H9 (cell line): ENCODE measurements around the gene ACOT13. TPM values are rescaled to one million over a fixed set of nuclear protein-coding genes. Genes with fewer than 3 reads are reported as not detected.
"Not testable (repeated sequence)": the region's sequence is repeated elsewhere in the genome, so short reads cannot be mapped to it uniquely, and the experiment has no call there.

Experiments used
- DNase-seq: peaks from one replicate; pipeline ENCODE4 v3.0.0-alpha.2; 2017
- H2AFZ ChIP-seq: one replicate; pipeline ENCODE4 v1.6.1; 2013; ENCODE audit warnings: mild to moderate bottlenecking, low read length, control low read depth, moderate library complexity
- H2AK5ac ChIP-seq: 2 replicates; pipeline ENCODE4 v1.6.1; 2013; ENCODE audit warnings: low read length, control low read depth, mixed read lengths; ENCODE audit not compliant: insufficient read length
- H2BK120ac ChIP-seq: one replicate; pipeline ENCODE4 v1.6.1; 2013; ENCODE audit warnings: low read depth, mild to moderate bottlenecking, low read length, control low read depth, inconsistent platforms; ENCODE audit not compliant: poor library complexity, severe bottlenecking
- H2BK12ac ChIP-seq: 2 replicates; pipeline ENCODE4 v1.6.1; 2013; ENCODE audit warnings: low read length, control low read depth, mixed read lengths, low read depth; ENCODE audit not compliant: insufficient read length
- H2BK15ac ChIP-seq: 2 replicates; pipeline ENCODE4 v1.6.1; 2013; ENCODE audit warnings: low read depth, low read length, control low read depth
- H2BK20ac ChIP-seq: one replicate; pipeline ENCODE4 v1.6.1; 2013; ENCODE audit warnings: low read depth, mild to moderate bottlenecking, low read length, control low read depth, inconsistent platforms; ENCODE audit not compliant: poor library complexity, severe bottlenecking
- H2BK5ac ChIP-seq: 2 replicates; pipeline ENCODE4 v1.6.1; 2013; ENCODE audit warnings: low read length, control low read depth, mixed read lengths; ENCODE audit not compliant: insufficient read length
- H3K14ac ChIP-seq: 2 replicates; pipeline ENCODE4 v1.6.1; 2013; ENCODE audit warnings: low read length, control low read depth; ENCODE audit not compliant: insufficient read depth
- H3K18ac ChIP-seq: 2 replicates; pipeline ENCODE4 v1.6.1; 2013; ENCODE audit warnings: low read depth, mild to moderate bottlenecking, mixed read lengths, low read length, control low read depth; ENCODE audit not compliant: insufficient read length
- H3K23ac ChIP-seq: 2 replicates; pipeline ENCODE4 v1.6.1; 2013; ENCODE audit warnings: low read length, control low read depth, mixed read lengths, low read depth; ENCODE audit not compliant: insufficient read length
- H3K23me2 ChIP-seq: 2 replicates; pipeline ENCODE4 v1.6.1; 2013; ENCODE audit warnings: low read depth, mild to moderate bottlenecking, mixed read lengths, low read length, control low read depth; ENCODE audit not compliant: insufficient read length, poor library complexity, severe bottlenecking
- H3K27ac ChIP-seq: 2 replicates; pipeline ENCODE4 v1.5.1; 2013; ENCODE audit warnings: low read length, control low read depth, mixed read lengths, low read depth; ENCODE audit not compliant: insufficient read length
- H3K27me3 ChIP-seq: 2 replicates; pipeline ENCODE4 v1.6.1; 2013; ENCODE audit warnings: low read length, control low read depth, inconsistent platforms; ENCODE audit not compliant: insufficient read depth
- H3K4ac ChIP-seq: 2 replicates; pipeline ENCODE4 v1.6.1; 2013; ENCODE audit warnings: low read depth, mild to moderate bottlenecking, control low read depth, inconsistent platforms, low read length, moderate library complexity
- H3K4me1 ChIP-seq: 2 replicates; pipeline ENCODE4 v1.6.1; 2013; ENCODE audit warnings: low read length, control low read depth, inconsistent platforms; ENCODE audit not compliant: insufficient read depth
- H3K4me2 ChIP-seq: 2 replicates; pipeline ENCODE4 v1.6.1; 2013; ENCODE audit warnings: low read length, control low read depth, mixed read lengths; ENCODE audit not compliant: insufficient read length, insufficient read depth
- H3K56ac ChIP-seq: 2 replicates; pipeline ENCODE4 v1.6.1; 2013; ENCODE audit warnings: low read depth, mild to moderate bottlenecking, mixed read lengths, low read length, control low read depth; ENCODE audit not compliant: insufficient read length
- H3K79me1 ChIP-seq: 2 replicates; pipeline ENCODE4 v1.6.1; 2013; ENCODE audit warnings: low read depth, mild to moderate bottlenecking, moderate library complexity, low read length, control low read depth, inconsistent platforms; ENCODE audit not compliant: insufficient read depth, poor library complexity, severe bottlenecking
- H3K79me2 ChIP-seq: 2 replicates; pipeline ENCODE4 v1.6.1; 2013; ENCODE audit warnings: low read length, control low read depth, inconsistent platforms; ENCODE audit not compliant: insufficient read depth
- H3K9ac ChIP-seq: 2 replicates; pipeline ENCODE4 v1.6.1; 2013; ENCODE audit warnings: low read length, control low read depth, mixed read lengths; ENCODE audit not compliant: insufficient read length; ENCODE audit errors: extremely low read depth
- H3K9me3 ChIP-seq: one replicate; pipeline ENCODE4 v1.6.1; 2013; ENCODE audit warnings: low read depth, low read length, inconsistent platforms; ENCODE audit not compliant: control insufficient read depth
- H3T11ph ChIP-seq: one replicate; pipeline ENCODE4 v1.6.1; 2013; ENCODE audit warnings: mild to moderate bottlenecking, low read length, control low read depth, inconsistent platforms
- H4K20me1 ChIP-seq: one replicate; pipeline ENCODE4 v1.6.1; 2013; ENCODE audit not compliant: control insufficient read depth, insufficient read length, insufficient read depth
- H4K5ac ChIP-seq: 2 replicates; pipeline ENCODE4 v1.6.1; 2013; ENCODE audit warnings: low read depth, mild to moderate bottlenecking, mixed read lengths, low read length, control low read depth; ENCODE audit not compliant: insufficient read length
- H4K8ac ChIP-seq: replicated peaks from 2 replicates; pipeline ENCODE4 v1.6.1; 2013; ENCODE audit warnings: low read length, control low read depth, mixed read lengths, low read depth; ENCODE audit not compliant: insufficient read length
- H4K91ac ChIP-seq: 2 replicates; pipeline ENCODE4 v1.6.1; 2013; ENCODE audit warnings: low read depth, mild to moderate bottlenecking, moderate library complexity, mixed read lengths, low read length, control low read depth; ENCODE audit not compliant: insufficient read length
- H3K27ac Mint-ChIP-seq, 3 experiments: 2 replicates in 2 of 3; 3 replicates in 1 of 3; pipeline ENCODE4 v1.8.0; 2020 to 2021; ENCODE audit warnings: mixed read lengths in 3 of 3, mild to moderate bottlenecking in 1 of 3, moderate library complexity in 1 of 3
- H3K27me3 Mint-ChIP-seq: 2 replicates; pipeline ENCODE4 v1.8.0; 2021; ENCODE audit warnings: low read depth, mild to moderate bottlenecking, moderate library complexity, mixed read lengths
- H3K36me3 Mint-ChIP-seq, 3 experiments: 2 replicates in 2 of 3; 3 replicates in 1 of 3; pipeline ENCODE4 v1.8.0; 2020 to 2021; ENCODE audit warnings: low read depth in 3 of 3, mixed read lengths in 3 of 3; ENCODE audit not compliant: insufficient read depth in 1 of 3
- H3K4me1 Mint-ChIP-seq, 2 experiments: 2 replicates each; pipeline ENCODE4 v1.8.0; 2020; ENCODE audit warnings: mixed read lengths in 2 of 2
- H3K4me3 Mint-ChIP-seq, 2 experiments: 2 replicates in 1 of 2; 3 replicates in 1 of 2; pipeline ENCODE4 v1.8.0; 2020 to 2021; ENCODE audit warnings: mild to moderate bottlenecking in 2 of 2, mixed read lengths in 2 of 2, moderate library complexity in 1 of 2
- H3K9me3 Mint-ChIP-seq, 2 experiments: 2 replicates in 1 of 2; 3 replicates in 1 of 2; pipeline ENCODE4 v1.8.0; 2020; ENCODE audit warnings: mild to moderate bottlenecking in 2 of 2, mixed read lengths in 2 of 2, moderate library complexity in 1 of 2
- WGBS: extraction: QIAGEN DNeasy Blood & Tissue Kit; methylation state at CpG from one replicate; pipeline ENCODE4 v1.1.7; 2013; ENCODE audit warnings: missing lambda C conversion rate, low lambda C conversion rate, mixed read lengths; ENCODE audit not compliant: insufficient read length; ENCODE audit errors: extremely low coverage; 5-methylcytosine and 5-hydroxymethylcytosine counted together
- total RNA-seq: library from RNA; stranded (reverse); gene quantifications from 2 replicates; pipeline ENCODE4 v1.2.1, GENCODE V29; 2021
- TF ChIP-seq, protein P1 (sequence below): fragments of 200-600 bp; sonication (generic); conservative IDR thresholded peaks from 3 replicates; pipeline ENCODE4 v1.8.0; 2021; ENCODE audit warnings: antibody characterized with exemption, mild to moderate bottlenecking

The ACOT13 gene
- total RNA-seq, 1 experiment from 2014 or later, result 38.0 TPM

DNA sequence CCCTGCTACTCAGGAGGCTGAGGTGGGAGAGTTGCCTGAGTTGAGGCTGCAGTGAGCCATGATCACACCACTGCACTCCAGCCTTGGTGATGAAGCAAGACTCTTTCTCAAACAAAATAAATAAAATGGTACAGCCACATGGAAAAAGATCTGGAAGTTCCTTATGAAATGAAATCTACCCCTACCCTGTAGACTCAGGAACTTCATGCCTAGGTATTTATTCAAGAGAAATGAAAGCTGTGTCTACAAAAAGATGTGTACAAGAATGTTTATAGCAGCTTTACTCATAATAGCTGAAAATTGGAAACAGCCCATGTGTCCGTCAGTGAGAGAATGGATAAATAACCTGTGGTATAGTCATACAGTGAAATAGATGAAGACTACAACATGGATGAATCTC, 67.3 kb downstream of the ACOT13 start:
- Histone ChIP-seq H3K79me2 (no peaks in the 10 kb centered on the region), H2AK5ac (no peak overlapping the region), H3K14ac (no peak overlapping the region), H3K18ac (no peak overlapping the region), H4K20me1 (no peaks in the 10 kb centered on the region), H4K91ac (no peak overlapping the region), H3K23ac (no peak overlapping the region), H3T11ph (no peak overlapping the region), H3K27ac (no peak overlapping the region), H3K4ac (no peak overlapping the region), H3K27me3 (no peaks in the 10 kb centered on the region), H2BK15ac (no peak overlapping the region), H2BK5ac (no peak overlapping the region), H3K9ac (no peak overlapping the region), H3K4me2 (no peak overlapping the region), H2BK12ac (no peak overlapping the region), H4K5ac (no peak overlapping the region), H2BK20ac (no peak overlapping the region), H3K9me3 (peaks cover 10% of the 10 kb centered on the region), H3K79me1 (no peaks in the 10 kb centered on the region), H2AFZ (no peak overlapping the region), H3K23me2 (no peaks in the 10 kb centered on the region), H3K56ac (no peak overlapping the region), H2BK120ac (no peak overlapping the region), H3K4me1 (no peaks in the 10 kb centered on the region), H4K8ac (no peak overlapping the region)
- Mint-ChIP-seq H3K4me1 (no peaks in the 10 kb centered on the region), H3K27me3 (peaks cover 1% of the 10 kb centered on the region; the same call in 1 of the 2 replicates), H3K27ac (no peak overlapping the region), H3K9me3 (peaks cover 33 to 34% of the 10 kb centered on the region in 2 experiments), H3K4me3 (no peak overlapping the region), H3K36me3 (peaks cover 8 to 22% (median 17%) of the 10 kb centered on the region in 3 experiments; a peak in 6 of 7 replicates)
- WGBS, result no CpG with 5 or more reads among the region's 1 CpG
- TF ChIP-seq, protein P1, sequence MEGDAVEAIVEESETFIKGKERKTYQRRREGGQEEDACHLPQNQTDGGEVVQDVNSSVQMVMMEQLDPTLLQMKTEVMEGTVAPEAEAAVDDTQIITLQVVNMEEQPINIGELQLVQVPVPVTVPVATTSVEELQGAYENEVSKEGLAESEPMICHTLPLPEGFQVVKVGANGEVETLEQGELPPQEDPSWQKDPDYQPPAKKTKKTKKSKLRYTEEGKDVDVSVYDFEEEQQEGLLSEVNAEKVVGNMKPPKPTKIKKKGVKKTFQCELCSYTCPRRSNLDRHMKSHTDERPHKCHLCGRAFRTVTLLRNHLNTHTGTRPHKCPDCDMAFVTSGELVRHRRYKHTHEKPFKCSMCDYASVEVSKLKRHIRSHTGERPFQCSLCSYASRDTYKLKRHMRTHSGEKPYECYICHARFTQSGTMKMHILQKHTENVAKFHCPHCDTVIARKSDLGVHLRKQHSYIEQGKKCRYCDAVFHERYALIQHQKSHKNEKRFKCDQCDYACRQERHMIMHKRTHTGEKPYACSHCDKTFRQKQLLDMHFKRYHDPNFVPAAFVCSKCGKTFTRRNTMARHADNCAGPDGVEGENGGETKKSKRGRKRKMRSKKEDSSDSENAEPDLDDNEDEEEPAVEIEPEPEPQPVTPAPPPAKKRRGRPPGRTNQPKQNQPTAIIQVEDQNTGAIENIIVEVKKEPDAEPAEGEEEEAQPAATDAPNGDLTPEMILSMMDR, result no peak
- DNase-seq, result no peak

- H3K23ac ChIP-seq, H3K27ac ChIP-seq, H2BK5ac ChIP-seq, H3K14ac ChIP-seq, H3K9ac ChIP-seq, H3K18ac ChIP-seq, H3K56ac ChIP-seq, H2BK20ac ChIP-seq, H3K4me1 Mint-ChIP-seq, H4K8ac ChIP-seq, H2BK15ac ChIP-seq, H3K23me2 ChIP-seq, DNase-seq, H4K20me1 ChIP-seq, H3K4me2 ChIP-seq, H2AFZ ChIP-seq, H3K9me3 ChIP-seq, H4K91ac ChIP-seq, H3K79me1 ChIP-seq, H3K79me2 ChIP-seq, H2BK12ac ChIP-seq, H3K27ac Mint-ChIP-seq, H3K27me3 ChIP-seq, H3K4ac ChIP-seq, H2AK5ac ChIP-seq, H2BK120ac ChIP-seq, H3T11ph ChIP-seq, H3K4me1 ChIP-seq, H3K27me3 Mint-ChIP-seq, H3K4me3 Mint-ChIP-seq, H4K5ac ChIP-seq: not testable (repeated sequence)
- WGBS, result no CpG with 5 or more reads among the region's 4 CpGs
- peaks cover 8 to 19% (median 17%) of the 10 kb centered on the region in 3 experiments; a peak in 5 of 7 replicates for H3K36me3 Mint-ChIP-seq
- H3K9me3 Mint-ChIP-seq, result peaks cover 29 to 31% of the 10 kb centered on the region in 2 experiments
Measured at GRCh38 chr6:24734710-24735109, 67.8 kb downstream of the ACOT13 start.
